NCI-H2081 (cell line): ENCODE data around the gene PDSS1.
"Not testable (repeated sequence)": the region's sequence is repeated elsewhere in the genome, so short reads cannot be mapped to it uniquely, and the experiment has no call there.

Source experiments
- DNase-seq, 2 experiments: peaks; one replicate each; lab custom pipeline; 2025; lab: John Stamatoyannopoulos, UW

Gene PDSS1

GRCh38 chr10:26697163-26697921 lies at the start of gene PDSS1:
Gene PDSS1 (plus strand): TSS chr10:26697701. CDS start chr10:26697712, 11 bp downstream.
- DNase-seq, result peak; percentile 56 to 62

- DNase-seq, result not testable (repeated sequence)
Observed at GRCh38 chr10:26648245-26648636, 49.3 kb upstream of the PDSS1 start.

GRCh38 chr10:26650406-26650805 lies 47.1 kb upstream of the PDSS1 start:
- no peak for DNase-seq

- not testable (repeated sequence) for DNase-seq
Observed at GRCh38 chr10:26651476-26651875, 46.0 kb upstream of the PDSS1 start.

- no peak for DNase-seq
Observed at GRCh38 chr10:26653004-26653403, 44.5 kb upstream of the PDSS1 start.

GRCh38 chr10:26655746-26656145 lies 41.8 kb upstream of the PDSS1 start:
- no peak for DNase-seq

- no peak for DNase-seq
Observed at GRCh38 chr10:26662864-26663263, 34.6 kb upstream of the PDSS1 start.

GRCh38 chr10:26665080-26666048 lies 32.1 kb upstream of the PDSS1 start:
- no peak for DNase-seq

- DNase-seq, result no peak
Observed at GRCh38 chr10:26675873-26676257, 21.6 kb upstream of the PDSS1 start.

GRCh38 chr10:26679588-26679987 lies 17.9 kb upstream of the PDSS1 start:
- DNase-seq, result no peak

- DNase-seq, result no peak
Observed at GRCh38 chr10:26681076-26681475, 16.4 kb upstream of the PDSS1 start.

GRCh38 chr10:26681971-26682370 lies 15.5 kb upstream of the PDSS1 start:
- DNase-seq, result not testable (repeated sequence)

- DNase-seq, result no peak
Observed at GRCh38 chr10:26682931-26683330, 14.6 kb upstream of the PDSS1 start.

- peak; percentile 41 to 58 for DNase-seq
Observed at GRCh38 chr10:26684667-26685264, 12.7 kb upstream of the PDSS1 start.

- DNase-seq, result no peak
Observed at GRCh38 chr10:26685441-26685840, 12.1 kb upstream of the PDSS1 start.

- DNase-seq, result no peak
Observed at GRCh38 chr10:26689399-26689798, 8.1 kb upstream of the PDSS1 start.

GRCh38 chr10:26690731-26691475 lies 6.6 kb upstream of the PDSS1 start:
- DNase-seq, result no peak

GRCh38 chr10:26694536-26694935 lies 3.0 kb upstream of the PDSS1 start:
- not testable (repeated sequence) for DNase-seq

GRCh38 chr10:26696786-26697162 lies 727 bp upstream of the PDSS1 start:
- no peak for DNase-seq

GRCh38 chr10:26697922-26698608 lies 564 bp downstream of the PDSS1 start:
- DNase-seq, result peak in 1 of 2 experiments; percentile 2

GRCh38 chr10:26698909-26699308 lies 1.4 kb downstream of the PDSS1 start:
- DNase-seq, result no peak
